Gastrocnemius medialis (tissue), 4 donors: ENCODE results near the gene CCDC107. TPM values are rescaled to one million over a fixed set of nuclear protein-coding genes. Genes with fewer than 3 reads are reported as not detected.

Experiments used
- ATAC-seq, 2 donors: fragments of 150-250 bp; one replicate each; pipeline ENCODE4 v1.9.1; 2016
- DNase-seq, 2 donors: peaks; one replicate each; pipeline ENCODE4 v3.0.0-alpha.2; 2019
- H3K27ac ChIP-seq, 4 donors: fragments of 200-600 bp; sonication (generic); 1 replicate in 1 of 4; 2 replicates in 3 of 4; pipeline ENCODE4 v1.5.1; 2016 to 2018; ENCODE audit warnings: mild to moderate bottlenecking in 2 of 4, moderate library complexity in 1 of 4
- H3K27me3 ChIP-seq, 3 donors: fragments of 200-600 bp; sonication (generic) in 2 of 3; 1 replicate in 1 of 3; 2 replicates in 2 of 3; pipeline versions ENCODE4 v1.5.1 to v1.6.0; 2016 to 2019; ENCODE audit warnings: mild to moderate bottlenecking in 1 of 3, moderate library complexity in 1 of 3
- H3K36me3 ChIP-seq, 2 donors: fragments of 200-600 bp; sonication (generic) in 1 of 2; one replicate each; pipeline ENCODE4 v1.5.1; 2017 to 2018
- H3K4me1 ChIP-seq, 2 donors: fragments of 200-600 bp; sonication (generic) in 1 of 2; one replicate each; pipeline ENCODE4 v1.5.1; 2016 to 2017; ENCODE audit warnings: mild to moderate bottlenecking in 2 of 2
- H3K4me3 ChIP-seq, 4 donors: fragments of 200-600 bp; sonication (generic) in 3 of 4; 1 replicate in 1 of 4; 2 replicates in 3 of 4; pipeline ENCODE4 v1.5.1; 2016 to 2019; ENCODE audit warnings: mild to moderate bottlenecking in 2 of 4
- H3K9me3 ChIP-seq, 3 donors: fragments of 200-600 bp; sonication (generic) in 2 of 3; 1 replicate in 1 of 3; 2 replicates in 2 of 3; pipeline ENCODE4 v1.5.1; 2016 to 2019
- CTCF ChIP-seq, 5 experiments: fragments of 450-650 bp in 3 of 5; fragments of 200-600 bp in 2 of 5; sonication (generic) in 2 of 5; IDR thresholded peaks in 4 of 5; conservative IDR thresholded peaks in 1 of 5; 1 replicate in 4 of 5; 2 replicates in 1 of 5; pipeline ENCODE4 v1.5.1; 2016 to 2019; ENCODE audit warnings: antibody characterized with exemption in 5 of 5, mild to moderate bottlenecking in 3 of 5, moderate library complexity in 3 of 5
- POLR2A ChIP-seq, 2 donors: fragments of 450-650 bp; IDR thresholded peaks; one replicate each; pipeline ENCODE4 v1.6.1; 2017; ENCODE audit warnings: antibody characterized with exemption in 2 of 2, mild to moderate bottlenecking in 2 of 2, moderate library complexity in 2 of 2
- in situ Hi-C, 4 donors: fragments of 200-750 bp; cut with MboI; loops; one replicate each; pipeline versions ENCODE4 v1.15.0 to v1.8.0; 2017; ENCODE audit warnings: low sequenced_read_pairs in 4 of 4
- intact Hi-C: fragments of 100-400 bp; cut with DNase I; formaldehyde crosslinking; loops from one replicate; pipeline ENCODE4 v1.15.1; 2023; ENCODE audit warnings: low total_unique reads
- total RNA-seq, 4 donors: library from RNA; depleted of rRNA; stranded (reverse); fragments of >200 nt; gene quantifications; one replicate each; pipeline versions ENCODE4 v1.1.0 to v1.2.3, GENCODE V29; 2016

Gene CCDC107
- total RNA-seq, 4 donors from 2014 or later = 21.9 to 45.3 (median 31.5) TPM

GRCh38 chr9:35703906-35704672, 46.0 kb downstream of the CCDC107 start:
- no peaks in the 10 kb centered on the region for H3K27me3 ChIP-seq
- H3K27ac ChIP-seq = no peak overlapping the region

GRCh38 chr9:35705372-35705771, 47.3 kb downstream of the CCDC107 start:
- no peak for ATAC-seq
- DNase-seq = no peak
- Histone ChIP-seq H3K9me3 (no peaks in the 10 kb centered on the region), H3K4me3 (no peak overlapping the region), H3K27me3 (no peaks in the 10 kb centered on the region), H3K27ac (no peak overlapping the region), H3K36me3 (peaks cover 11 to 95% of the 10 kb centered on the region in 2 donors), H3K4me1 (no peaks in the 10 kb centered on the region)
- in situ Hi-C loops (no loop called here), intact Hi-C loops (no loop called here)
- TF ChIP-seq CTCF (IDR thresholded peaks at IDR 0.05 in 4 of 5, conservative IDR thresholded peaks at IDR 0.05 in 1 of 5) = no peak

More at GRCh38 chr9:35703906-35704672, 46.0 kb downstream of the CCDC107 start:
- ATAC-seq (no peak), DNase-seq (no peak)
- Histone ChIP-seq H3K4me1 (no peaks in the 10 kb centered on the region), H3K36me3 (peaks cover 17 to 100% of the 10 kb centered on the region in 2 donors), H3K9me3 (no peaks in the 10 kb centered on the region), H3K4me3 (no peak overlapping the region)
- in situ Hi-C loops (no loop called here), intact Hi-C loops (no loop called here)
- TF ChIP-seq CTCF (IDR thresholded peaks at IDR 0.05 in 4 of 5, conservative IDR thresholded peaks at IDR 0.05 in 1 of 5) (no peak), POLR2A (IDR thresholded peaks at IDR 0.05) (no peak)

- H3K4me1 ChIP-seq = no peaks in the 10 kb centered on the region
- H3K27ac ChIP-seq = no peak overlapping the region
- no peak for TF ChIP-seq POLR2A (IDR thresholded peaks at IDR 0.05)
- no peak for TF ChIP-seq CTCF (IDR thresholded peaks at IDR 0.05 in 4 of 5, conservative IDR thresholded peaks at IDR 0.05 in 1 of 5)
- no peaks in the 10 kb centered on the region for H3K27me3 ChIP-seq
- ATAC-seq (no peak), DNase-seq (no peak)
- peaks cover 11 to 95% of the 10 kb centered on the region in 2 donors for H3K36me3 ChIP-seq
- intact Hi-C loops (no loop called here), in situ Hi-C loops (no loop called here)
- no peaks in the 10 kb centered on the region for H3K9me3 ChIP-seq
- H3K4me3 ChIP-seq = no peak overlapping the region
These were observed 47.8 kb downstream of the CCDC107 start for GRCh38 chr9:35705836-35706430.

GRCh38 chr9:35706951-35707350, 48.9 kb downstream of the CCDC107 start:
- ATAC-seq = no peak
- in situ Hi-C loops = no loop called here

More at GRCh38 chr9:35706951-35707350, 48.9 kb downstream of the CCDC107 start:
- intact Hi-C loops = no loop called here
- Histone ChIP-seq H3K9me3 (no peaks in the 10 kb centered on the region), H3K4me1 (no peaks in the 10 kb centered on the region), H3K4me3 (no peak overlapping the region), H3K27ac (no peak overlapping the region), H3K36me3 (peaks cover 11 to 95% of the 10 kb centered on the region in 2 donors), H3K27me3 (no peaks in the 10 kb centered on the region)
- no peak for DNase-seq
- TF ChIP-seq POLR2A (IDR thresholded peaks at IDR 0.05) (no peak), CTCF (IDR thresholded peaks at IDR 0.05 in 4 of 5, conservative IDR thresholded peaks at IDR 0.05 in 1 of 5) (no peak)
